ENCODE results near the gene SERP2.

SERP2 gene

GRCh38 chr13:44388427-44389059 is 14.9 kb downstream of the SERP2 start:
- no peak for DNase-seq (ENCODE audit: low read depth in 2 of 2)

GRCh38 chr13:44389060-44389666 is 15.5 kb downstream of the SERP2 start:
- no peak for DNase-seq (ENCODE audit: low read depth in 2 of 2)

- no peak for DNase-seq (ENCODE audit: low read depth in 2 of 2)
Observed at GRCh38 chr13:44389876-44390275, 16.3 kb downstream of the SERP2 start.

GRCh38 chr13:44393391-44393790 is 19.8 kb downstream of the SERP2 start:
- no peak for DNase-seq (ENCODE audit: low read depth in 2 of 2)

DNA sequence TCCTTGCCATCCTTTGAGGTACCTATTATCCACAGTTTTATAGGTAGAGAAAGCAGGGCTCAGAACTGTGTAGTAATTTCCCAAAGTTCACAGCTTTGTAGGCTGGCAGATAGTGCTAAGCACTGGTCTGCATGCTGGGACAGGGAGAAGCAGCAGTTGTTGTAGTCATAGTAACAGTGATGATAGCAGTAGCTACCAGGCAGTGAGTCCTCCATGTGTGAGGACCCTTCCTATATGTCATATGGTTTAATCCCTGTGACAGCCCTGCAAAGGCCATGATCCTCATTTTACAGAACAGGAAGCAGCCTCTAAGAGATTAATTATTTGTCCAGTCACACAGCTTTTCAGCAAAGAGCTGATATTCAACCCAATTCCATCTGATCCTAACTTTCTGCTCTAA is 21.0 kb downstream of the SERP2 start:
- DNase-seq (ENCODE audit: low read depth in 2 of 2), result no peak

- no peak for DNase-seq (ENCODE audit: low read depth in 2 of 2)
Observed at GRCh38 chr13:44395976-44396694, 22.5 kb downstream of the SERP2 start.

GRCh38 chr13:44396701-44397580 is 23.3 kb downstream of the SERP2 start:
- no peak for DNase-seq (ENCODE audit: low read depth in 2 of 2)

DNA sequence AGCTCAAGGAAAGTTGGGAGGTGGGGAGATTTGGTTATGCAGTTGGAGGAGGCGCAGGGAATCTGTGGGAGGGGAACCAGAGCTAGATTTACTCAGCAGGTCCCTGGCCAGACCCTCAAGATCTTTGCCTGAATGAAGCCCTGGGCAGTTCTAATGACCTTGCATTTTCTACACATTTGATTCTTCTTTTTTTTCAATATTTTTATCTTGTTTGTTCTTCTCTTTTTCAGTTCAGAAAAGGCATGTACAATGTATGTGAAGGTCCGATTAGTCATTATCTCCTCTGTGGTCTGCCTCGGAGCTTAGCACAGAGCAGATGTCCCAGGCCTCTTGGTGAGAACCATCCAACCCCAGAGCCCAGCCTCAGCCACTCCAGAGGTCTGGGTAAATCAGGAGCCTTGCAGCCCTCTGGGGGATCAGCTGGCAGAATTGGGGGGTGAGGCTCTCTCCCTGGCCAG is 24.2 kb downstream of the SERP2 start:
- DNase-seq (ENCODE audit: low read depth in 2 of 2), result no peak

GRCh38 chr13:44398606-44399005 is 25.0 kb downstream of the SERP2 start:
- DNase-seq (ENCODE audit: low read depth in 2 of 2), result no peak

GRCh38 chr13:44399074-44399473 is 25.4 kb downstream of the SERP2 start:
- no peak for DNase-seq (ENCODE audit: low read depth in 2 of 2)

GRCh38 chr13:44400736-44401135 is 27.1 kb downstream of the SERP2 start:
- no peak for DNase-seq (ENCODE audit: low read depth in 2 of 2)

DNA sequence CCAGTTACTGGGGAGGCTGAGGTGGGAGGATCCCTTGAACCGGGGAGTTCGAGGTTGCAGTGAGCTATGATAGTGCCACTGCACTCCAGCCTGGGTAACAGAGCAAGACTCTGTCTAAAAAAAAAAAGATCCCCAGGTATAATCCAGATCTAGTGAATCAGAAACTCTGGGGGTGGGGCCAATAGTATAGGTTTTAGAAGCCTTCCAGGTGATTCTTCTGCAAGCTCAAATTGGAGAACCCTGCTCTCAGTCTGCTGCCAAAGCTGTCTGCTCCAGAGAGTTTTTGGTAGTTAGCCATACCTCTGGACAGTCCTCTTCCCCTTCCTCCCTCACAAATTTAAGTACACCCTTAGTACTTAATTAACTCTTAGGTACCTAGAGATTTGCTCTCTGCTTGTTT is 28.0 kb downstream of the SERP2 start:
- no peak for DNase-seq (ENCODE audit: low read depth in 2 of 2)

DNA sequence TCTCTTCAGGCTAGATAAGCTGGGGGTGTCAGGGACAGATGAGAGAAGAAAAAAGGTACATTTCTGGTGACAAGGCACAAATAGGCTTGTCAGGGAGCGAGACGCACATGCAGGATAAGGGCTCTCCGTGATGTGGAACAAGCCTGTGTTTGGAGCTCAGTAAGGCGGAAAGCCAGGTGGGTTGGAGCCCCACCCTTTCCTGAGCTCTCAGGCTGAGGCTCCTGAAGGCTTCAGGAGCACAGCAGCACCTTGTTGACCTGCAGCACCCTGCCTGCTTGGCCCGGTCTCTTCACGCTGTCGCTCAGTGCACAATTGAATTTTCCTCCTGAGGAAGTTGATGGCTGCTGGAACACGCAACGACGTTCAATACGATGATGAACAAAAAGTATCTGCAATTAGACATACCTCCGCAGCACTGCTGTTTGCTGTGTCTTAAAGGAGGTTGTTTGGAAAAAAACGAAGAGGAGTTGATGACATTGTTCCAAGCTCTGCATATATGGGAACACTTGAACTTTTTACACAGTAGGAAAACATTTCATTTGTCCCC is 29.3 kb downstream of the SERP2 start:
- DNase-seq (ENCODE audit: low read depth in 2 of 2), result no peak

GRCh38 chr13:44403461-44404056 is 29.9 kb downstream of the SERP2 start:
- DNase-seq (ENCODE audit: low read depth in 2 of 2), result no peak

DNA sequence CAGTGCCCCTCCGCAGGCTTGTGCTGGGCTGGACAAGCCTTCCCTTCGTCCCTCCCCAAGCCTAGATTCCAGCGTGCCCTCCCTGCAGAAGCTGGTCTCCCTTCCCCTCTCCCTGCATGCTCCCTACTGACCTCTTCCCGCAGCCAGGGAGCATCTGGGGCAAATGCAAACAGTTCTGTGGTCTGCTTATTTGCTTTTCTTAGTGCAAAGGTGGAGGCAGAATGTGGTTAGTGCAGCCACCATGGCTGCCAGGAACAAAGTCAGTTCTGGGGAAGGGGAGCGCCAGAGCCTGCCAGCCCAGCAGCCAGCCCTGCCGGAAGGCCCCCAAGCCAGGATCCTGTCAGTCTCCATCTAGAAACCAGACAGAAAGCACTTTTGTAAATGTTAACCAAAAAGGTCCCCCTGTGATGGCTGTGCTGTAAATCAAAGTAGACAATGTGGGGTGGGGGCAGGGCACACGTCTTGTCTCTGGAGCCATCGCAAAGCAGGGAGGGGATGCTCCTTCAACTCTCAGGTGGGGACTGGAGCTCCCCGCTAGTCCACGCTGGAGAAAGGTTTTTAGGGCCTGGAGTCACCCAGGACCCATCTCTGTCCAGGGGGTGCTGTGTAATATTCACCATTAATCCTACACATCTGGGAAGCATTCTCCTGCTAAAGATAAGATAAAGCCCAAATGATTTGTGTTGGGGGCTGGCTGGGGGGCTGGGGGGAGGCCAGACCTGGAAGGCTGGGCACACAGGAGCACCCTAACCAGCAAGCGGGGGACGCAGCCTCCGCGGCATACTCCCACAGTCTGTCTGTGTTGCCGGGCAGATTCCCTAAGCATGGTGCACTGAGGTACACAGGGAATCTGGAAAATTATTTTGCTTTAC is 30.9 kb downstream of the SERP2 start:
- no peak for DNase-seq (ENCODE audit: low read depth in 2 of 2)

- no peak for DNase-seq (ENCODE audit: low read depth in 2 of 2)
Observed at GRCh38 chr13:44406617-44407016, 33.0 kb downstream of the SERP2 start.

- no peak for DNase-seq (ENCODE audit: low read depth in 2 of 2)
Observed at GRCh38 chr13:44407379-44407778, 33.8 kb downstream of the SERP2 start.

DNA sequence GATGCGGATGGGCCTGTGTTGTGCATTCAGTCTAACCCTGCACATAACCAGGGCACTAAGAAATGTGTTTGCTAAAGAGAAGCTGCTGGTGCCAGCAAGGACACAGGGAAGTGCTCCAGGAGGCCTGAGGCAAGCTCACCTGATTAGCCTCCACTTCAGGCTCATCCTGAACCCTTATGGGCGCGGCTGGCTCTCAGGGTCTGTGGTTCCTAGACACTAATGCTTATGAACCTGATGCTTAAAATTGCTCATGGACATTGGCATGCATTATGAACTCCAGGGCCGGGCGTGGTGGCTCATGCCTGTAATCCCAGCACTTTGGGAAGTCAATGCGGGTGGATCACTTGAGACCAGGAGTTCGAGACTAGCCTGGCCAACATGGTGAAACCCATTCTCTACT is 34.3 kb downstream of the SERP2 start:
- DNase-seq (ENCODE audit: low read depth in 2 of 2), result no peak

DNA sequence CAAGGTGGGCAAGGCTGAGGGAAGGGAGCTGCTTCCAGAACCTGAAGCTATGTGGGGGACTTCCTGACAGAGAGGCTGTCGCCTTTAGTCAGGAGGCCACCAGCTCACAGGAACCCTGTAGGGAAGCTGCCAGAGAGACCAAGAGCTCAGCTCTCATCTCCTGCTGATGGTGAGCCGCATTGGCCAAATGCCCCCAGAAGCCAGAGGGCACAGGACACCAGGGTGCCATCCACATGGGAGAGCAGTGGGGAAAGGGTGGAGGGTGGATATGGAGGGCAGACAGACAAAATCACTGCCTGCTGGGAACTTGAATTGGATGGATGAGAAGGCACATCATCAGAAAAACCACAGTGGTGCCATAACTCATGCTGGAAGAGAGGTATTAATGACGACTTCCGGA is 36.0 kb downstream of the SERP2 start:
- no peak for DNase-seq (ENCODE audit: low read depth in 2 of 2)

GRCh38 chr13:44410328-44410859 is 36.8 kb downstream of the SERP2 start:
- no peak for DNase-seq (ENCODE audit: low read depth in 2 of 2)
